Activated CD4-positive, alpha-beta T cell treated with anti-CD3 and anti-CD28 coated beads for 4 hours (primary cell): Measurements from ENCODE around the gene DHX8.

Experiments used
- DNase-seq, 2 donors: peaks; one replicate each; pipeline ENCODE4 v3.0.0-alpha.2; 2020

Gene DHX8

DNA sequence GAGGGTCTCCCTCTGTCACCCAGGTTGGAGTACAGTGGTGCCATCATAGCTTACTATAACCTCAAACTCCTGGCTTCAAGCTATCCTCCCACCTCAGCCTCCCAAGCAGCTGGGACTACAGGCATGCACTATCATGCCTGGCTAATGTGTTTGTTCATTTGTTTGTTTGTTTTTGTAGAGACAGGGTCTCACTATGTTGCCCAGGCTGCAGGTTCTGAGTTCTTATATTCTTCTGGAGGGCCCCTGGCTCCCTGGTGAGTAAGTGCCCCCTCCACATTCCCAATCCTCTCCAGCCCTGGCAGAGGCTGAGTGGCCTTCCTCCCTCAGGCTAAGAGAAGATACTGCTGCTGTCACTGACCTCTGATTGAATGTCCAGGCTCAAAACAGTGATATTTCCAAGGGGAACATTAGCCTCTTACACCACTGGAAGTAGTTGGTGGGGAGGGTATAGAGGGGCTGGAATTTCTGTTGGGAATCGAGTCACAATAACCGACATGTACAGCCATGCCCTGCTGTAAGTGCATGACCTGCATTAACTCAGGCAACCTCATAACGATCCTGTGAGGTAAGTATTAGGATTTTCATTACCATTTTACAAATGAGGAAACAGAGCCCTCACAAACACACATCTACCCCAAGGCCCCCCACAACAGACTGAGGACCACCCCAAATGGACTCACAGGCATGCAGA lies 65.1 kb downstream of the DHX8 start:
- no peak for DNase-seq

DNA sequence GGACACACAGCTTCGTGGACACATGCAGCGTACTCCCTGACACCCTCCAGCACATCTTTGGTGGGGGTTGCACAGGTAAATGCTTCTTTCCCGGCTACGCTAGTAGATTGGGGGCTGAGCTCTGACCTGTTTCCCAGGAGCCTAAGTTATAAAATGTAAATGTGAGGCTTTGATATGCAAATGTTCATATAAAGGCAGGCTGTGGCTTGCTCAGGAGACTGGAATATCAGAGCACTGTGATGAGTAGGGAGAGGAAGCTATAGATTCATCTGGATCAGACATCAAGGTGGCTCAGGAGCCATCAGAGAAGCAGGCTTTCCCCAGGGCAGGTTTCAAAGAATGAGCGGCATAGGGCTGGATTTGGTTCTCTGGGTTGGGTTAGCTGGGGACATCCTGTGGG lies 65.7 kb downstream of the DHX8 start:
- DNase-seq = no peak

DNA sequence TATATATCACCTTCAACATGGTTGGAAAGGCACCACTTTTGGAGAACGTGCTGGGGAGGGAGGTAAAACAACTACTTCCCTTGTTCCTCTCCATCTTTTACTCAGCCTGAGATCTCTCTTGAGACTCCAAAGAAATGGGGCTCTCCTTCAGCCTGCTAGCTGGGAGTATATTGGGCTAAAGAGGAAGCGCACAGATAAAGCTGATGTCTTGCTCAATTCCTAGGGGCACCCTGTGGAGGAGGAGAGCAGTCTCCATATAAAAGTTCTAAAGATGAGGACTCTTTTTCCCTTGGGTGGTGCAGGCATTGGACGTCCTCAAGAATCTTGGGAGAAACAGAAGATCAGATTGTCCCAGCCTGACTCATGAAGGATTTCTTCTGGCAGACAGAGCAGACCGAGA lies 67.0 kb downstream of the DHX8 start:
- no peak for DNase-seq

DNA sequence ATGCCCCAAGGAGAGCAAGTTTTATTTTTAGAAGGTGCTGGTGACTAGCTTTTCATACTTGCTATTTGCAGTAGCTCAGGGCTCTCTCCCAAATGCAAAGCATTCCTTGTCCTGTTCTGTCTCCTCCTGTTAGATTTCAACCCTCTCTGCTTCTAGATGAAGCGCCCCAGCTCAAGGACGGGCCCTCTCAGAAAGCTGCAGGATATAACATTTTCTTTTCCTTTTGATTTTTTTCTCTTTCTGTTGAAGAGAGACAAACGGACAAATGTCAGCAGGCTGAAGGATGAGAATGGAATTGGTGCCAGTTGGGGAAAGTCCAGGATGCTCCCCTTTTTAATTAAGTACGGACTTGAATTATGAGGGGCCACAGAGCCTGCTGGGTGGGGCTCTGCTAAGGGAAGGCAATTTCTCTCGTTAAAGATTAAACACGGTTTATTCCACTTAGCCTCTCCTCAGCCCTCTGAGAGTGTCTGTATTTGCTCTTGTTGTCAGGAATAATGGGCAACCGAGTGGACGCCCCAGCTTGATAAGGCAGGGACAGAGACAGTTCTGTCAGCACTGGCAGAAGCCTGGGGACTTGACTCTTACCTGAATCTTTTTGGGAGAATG lies 68.6 kb downstream of the DHX8 start:
- DNase-seq = no peak

DNA sequence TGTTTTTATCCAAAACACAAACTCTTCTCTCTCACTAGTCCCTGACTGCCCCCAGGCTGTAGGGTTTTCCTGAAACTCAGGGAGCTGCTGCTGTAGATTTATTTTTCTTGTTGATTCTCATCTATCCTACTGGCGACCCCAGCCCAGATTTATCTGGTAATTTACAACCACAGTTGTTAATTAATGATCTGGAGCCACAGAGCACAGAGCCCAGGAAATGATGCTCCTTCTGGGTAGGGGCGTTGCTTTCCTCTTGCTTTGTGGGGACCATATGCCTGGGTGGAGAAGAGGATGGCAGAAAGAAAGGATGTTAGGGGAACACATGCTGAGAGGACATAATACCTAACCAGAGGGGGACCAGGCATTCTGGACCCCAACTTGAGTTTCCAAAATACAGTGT lies 69.8 kb downstream of the DHX8 start:
- no peak for DNase-seq

DNA sequence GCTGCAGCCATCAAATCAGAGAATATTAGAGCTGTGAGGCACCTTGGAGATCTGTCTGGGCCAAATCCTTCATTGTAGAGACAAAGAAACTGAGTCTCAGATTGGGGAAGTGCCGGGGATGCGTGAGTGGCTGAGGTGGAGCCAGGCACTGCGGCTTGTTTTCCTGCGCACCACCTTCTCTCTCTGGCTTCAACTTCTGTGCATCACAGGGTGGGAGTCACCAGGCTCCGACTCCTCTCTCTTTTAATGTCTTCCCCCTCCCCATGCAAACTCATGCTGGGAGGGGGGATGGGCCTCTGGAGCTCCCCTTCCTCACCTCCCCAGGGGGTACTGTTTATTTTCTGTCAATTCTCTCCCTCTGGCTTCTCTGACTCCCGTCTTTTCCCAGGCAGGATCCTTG lies 71.1 kb downstream of the DHX8 start:
- DNase-seq = no peak

DNA sequence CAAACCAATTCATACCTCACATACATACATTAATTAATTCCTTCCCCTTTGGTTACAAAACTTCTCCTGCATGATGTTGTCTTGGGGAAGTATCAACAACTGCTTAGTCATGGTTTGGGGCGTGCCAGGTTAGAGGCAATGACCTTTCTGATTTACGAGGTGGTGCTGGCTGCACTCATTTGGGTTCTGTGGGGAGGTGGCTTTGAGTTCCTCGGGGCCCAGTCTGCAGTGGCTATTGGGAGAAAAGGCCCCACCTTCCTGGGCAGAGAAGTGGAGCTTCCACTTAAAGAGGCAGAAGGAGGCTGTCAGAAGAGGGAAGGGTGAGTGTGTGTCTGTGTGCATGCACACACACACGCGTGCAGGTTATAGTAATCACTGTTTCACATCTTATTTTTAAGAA lies 72.5 kb downstream of the DHX8 start:
- DNase-seq = no peak

DNA sequence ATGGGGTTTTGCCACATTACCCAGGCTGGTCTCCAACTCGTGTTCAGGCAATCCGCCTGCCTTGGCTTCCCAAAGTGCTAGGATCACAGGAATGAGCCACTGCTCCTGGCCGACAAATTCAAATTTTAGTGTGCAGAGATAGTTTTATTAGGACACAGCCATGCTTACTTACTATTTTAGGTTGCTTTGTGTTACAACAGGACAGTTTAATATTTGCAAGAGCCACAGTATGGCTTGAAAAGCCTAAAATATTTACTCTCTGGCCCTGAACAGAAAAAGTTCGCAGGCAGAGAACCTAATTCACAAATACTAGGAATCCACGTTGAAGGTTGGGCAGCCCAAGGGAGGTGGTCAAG lies 75.0 kb downstream of the DHX8 start:
- DNase-seq = no peak

DNA sequence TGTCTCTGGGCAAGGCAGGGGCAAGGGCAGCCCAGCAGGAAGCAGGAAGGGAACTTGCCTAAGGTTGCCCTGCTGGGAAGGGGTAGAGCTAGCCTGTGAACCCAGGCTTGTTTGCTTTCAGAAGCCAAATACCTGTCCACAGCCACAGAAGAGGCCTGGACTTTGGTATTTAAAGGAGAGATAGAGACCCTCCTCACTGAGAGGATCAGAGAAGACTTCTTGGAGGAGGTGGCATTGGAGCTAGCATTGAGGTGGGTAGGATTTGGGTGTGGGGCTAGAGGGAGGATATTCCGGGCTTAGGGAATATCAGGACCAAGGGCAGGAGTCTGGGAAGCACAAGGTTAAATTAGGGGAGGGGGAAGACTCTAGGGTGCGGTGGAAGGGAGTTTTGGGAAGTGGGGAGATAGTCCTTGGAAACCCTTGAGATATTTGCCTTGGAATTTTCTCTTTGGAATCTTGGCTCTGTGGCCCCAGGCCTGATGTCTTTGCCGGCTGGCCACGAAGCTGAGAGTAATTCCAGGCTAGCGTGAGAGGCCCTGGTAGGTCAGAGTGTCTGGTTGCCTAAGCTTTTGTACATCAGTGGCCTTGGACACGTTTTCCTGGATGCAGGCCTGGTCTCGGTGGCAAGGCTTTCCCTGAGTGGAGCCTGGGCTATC lies 75.5 kb downstream of the DHX8 start:
- no peak for DNase-seq

DNA sequence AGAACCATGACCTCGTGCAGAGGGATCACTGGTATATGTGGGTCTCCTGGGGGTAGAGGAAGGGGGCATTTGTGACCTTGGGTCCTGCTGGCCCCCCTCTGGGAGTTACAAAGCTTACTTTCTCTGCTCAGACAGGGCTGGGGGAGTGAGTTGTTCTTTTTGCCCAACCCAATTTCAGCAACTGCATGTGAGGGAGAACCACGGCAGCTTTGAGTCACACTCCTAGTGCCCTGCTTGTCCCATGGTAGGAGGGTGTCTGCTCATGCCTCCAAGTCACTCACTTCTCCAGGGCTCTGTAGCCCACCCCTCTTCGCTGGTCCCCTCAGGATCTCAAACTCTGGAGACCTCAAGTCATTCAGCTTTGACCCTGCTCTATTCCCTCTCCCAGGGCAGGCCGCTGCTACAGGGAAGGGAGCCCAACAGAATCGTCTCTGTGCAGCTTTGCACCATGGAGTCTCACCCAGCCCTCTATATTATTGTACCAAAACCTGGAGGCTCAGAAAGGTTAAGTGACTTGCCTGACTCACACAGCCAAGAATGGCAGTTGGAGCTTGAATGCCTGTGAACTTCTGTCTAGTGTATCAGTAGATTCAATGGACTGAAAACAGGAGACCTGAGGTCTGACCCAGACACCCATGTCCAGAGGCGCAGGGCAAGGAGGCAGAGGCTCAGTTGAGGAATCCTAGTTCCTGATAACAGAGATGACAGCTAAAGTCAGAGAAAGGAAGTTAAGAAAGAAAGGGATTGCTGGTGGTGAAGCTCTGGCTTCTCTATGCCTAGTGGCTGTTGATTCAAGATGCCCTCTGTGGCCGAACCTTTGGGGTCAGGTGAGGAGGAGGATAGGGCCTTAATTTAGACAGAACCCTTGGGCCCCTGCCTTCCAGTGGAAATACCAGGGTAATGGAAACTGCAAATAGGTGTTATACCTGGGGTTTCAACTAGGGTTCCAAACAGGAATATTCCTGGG lies 77.0 kb downstream of the DHX8 start:
- no peak for DNase-seq

DNA sequence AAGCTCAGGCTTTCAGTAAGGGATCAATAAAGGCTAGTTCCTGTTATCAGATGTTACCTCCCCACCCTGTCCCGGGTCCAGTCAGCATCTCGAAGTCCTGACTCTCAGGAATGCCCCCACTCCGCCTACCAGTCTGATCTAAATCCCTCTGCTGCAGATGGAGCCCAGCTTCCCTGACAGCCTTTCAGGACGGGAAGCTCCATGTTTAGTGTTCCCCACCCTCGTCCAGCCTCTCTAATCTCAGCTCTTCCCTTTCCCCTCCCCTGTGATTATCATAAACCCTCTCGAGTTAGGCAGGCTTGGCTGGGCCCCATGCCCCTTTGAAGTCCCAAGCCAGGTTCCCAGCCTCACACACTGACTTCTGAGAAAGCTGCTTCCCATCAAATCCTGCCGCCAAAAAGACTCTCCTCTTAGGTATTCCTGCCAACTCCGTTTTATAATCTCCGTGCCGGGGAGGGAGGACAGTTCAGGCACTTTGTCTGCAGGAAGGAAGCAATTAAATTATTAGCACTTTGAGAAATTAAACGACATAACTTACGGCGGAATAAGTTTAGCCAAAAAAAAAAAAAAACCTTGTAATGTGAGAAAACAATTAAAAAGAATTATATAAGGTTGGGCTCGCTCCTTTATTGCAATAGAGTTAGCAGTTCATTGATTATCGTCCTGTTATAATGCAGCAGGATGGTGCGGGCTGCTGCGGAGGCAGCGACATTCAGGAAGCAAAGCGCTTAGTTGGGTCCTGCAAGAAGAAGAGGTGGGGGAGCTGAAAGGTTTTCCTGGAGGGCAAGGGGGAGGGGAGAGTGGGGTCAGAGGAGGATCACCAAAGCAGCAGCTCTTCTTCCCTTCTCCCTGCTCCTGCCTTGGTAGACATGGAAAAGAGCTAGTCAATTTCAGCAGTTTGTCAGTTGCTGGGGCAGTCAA lies 79.2 kb downstream of the DHX8 start:
- no peak for DNase-seq

DNA sequence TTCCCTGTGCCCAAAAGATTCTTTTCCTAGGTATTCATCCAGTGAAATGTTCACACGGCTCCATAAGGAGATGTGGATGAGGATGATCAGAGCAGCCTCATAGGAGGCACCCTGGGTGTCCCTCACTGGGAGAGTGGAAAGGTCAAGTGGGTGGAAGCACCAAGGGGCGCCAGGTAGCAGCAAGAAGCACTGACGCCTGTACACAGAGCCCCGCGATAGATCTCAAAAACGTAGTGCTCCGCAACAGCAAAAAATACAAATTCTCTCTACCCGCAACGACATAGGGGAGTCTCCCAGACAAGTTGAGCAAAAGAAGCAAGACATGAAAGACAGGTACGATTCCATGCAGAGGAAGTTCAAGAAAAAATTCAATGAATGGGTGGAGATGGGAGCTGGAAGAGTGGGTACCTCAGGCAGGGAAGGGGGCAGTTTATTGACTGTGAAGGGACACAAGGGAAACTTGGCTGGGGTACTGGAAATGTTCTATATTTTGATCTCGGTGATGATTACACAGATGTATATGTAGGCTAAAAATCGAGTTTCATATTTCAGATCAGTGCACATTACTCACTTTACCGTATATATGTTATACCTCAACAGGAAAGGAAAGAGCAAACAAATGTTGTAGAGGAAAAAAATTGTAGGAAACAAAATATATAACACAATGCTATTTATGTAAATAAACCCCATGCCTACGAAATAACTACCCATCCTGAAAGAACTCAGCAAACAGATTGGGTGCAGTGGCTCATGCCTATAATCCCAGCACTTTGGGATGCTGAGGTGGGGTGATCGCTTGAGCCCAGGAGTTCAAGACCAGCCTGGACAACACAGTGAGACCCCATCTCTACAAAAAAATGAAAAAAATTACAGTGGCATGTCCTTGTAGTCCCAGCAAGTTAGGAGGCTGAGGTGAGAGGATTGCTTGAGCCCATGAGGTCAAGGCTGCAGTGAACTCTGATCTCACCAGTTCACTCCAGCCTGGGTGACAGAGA lies 80.1 kb downstream of the DHX8 start:
- no peak for DNase-seq

DNA sequence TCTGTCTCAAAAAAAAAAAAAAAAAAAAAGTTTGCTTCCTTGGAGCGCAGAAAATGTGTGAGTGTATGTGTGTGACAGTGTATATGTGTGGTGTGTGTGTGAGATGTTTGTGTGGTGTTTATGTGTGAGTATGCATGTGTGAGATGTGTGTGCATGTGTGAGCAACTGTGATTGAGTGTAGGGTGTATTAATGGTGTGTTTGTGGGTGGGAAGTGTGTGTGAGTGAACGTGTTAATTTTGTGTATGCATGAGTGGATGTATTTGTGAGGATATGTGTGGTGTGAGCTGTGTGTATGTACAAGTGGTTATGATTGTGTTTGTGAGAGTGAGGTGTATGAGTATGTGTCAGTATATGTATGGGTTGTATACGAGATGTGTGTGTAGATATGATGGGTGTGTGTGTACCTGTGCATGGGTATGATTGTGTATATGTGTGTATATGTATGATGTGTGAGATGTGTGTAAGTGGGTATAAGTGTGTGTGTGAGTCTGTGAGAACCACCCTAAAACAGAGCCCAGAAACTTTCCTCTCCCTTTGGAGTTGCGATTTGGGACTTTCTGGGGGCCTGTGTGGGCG lies 84.8 kb downstream of the DHX8 start:
- no peak for DNase-seq

DNA sequence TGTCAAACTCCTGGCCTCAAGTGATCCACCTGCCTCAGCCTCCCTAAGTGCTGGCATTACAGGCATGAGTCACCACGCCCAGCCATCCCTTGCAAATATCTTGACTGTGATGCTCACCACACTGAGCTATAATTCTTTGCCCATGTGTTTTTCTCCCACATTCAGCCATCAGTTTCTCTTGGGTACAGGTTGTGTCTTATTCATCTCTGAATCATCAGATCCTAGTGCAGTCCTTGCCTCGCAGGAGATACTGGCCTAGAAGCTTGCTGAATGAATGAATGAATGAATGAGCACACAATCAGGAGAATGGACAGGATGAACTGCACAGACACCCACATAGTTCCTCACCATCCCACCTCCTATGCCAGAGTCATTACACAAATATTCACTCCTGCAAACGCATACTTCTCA lies 86.7 kb downstream of the DHX8 start:
- no peak for DNase-seq

DNA sequence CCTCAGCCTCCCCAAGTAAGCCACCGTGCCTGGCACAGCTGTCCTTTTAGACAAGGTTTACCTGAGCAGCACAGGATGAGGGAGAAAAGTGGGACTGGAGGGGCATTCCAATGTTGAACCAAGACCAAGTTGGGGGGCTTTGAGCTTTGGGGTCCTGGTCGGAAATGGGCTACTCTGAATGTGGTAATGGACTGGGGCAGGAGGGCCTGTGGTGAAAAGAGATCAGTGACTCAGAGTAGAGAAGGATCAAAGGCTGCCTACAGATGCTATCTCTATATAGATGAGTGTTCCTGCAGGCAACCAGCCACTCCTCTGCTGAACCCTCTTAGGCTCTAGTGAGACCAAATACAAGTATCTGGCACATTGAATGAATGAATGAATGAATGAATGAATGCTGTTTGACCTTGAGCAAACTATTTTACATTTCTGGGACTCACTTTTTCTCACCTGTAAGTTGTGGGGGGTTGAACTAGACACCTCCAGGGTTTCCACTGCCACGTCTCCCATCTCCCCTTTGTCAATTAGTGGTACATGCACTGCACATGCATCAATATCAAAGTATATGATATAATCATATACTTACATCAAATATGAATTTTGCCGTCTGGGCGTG lies 88.7 kb downstream of the DHX8 start:
- DNase-seq = no peak

DNA sequence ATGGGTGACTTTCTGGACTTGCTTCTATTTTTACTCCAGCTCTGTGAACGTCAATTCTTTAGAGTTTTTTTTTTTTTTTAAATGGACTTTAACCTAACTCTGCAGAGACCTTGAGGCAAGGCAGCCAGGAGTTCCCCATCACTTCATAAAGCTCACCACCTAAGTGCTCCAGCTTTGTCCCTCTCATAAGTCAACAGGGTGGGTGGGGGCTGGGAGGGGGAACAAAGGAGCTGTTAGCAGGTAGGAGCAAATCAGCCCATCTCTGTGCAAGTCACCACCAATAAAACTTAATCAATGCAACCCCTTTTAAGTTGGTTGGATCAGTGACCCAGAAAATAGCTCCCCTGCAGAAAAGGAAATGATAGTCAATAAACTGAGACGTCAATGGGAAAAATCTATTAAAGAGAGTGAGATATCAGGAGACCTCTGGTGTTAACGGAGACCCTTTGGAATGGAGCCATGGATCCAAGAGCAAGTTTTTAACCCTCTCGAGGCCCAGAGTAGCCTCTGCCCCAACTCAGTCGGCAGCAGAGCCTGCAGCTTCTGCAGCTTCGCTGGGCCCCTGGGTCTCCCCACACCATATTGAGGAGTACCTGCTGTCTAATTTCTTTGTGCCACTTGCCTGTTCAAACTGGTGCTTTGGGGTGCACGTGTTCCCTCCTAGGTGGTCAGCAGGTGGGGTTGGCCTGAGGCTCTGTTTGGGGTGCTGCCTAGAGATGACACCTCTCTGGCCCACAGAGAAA lies 90.0 kb downstream of the DHX8 start:
- no peak for DNase-seq

DNA sequence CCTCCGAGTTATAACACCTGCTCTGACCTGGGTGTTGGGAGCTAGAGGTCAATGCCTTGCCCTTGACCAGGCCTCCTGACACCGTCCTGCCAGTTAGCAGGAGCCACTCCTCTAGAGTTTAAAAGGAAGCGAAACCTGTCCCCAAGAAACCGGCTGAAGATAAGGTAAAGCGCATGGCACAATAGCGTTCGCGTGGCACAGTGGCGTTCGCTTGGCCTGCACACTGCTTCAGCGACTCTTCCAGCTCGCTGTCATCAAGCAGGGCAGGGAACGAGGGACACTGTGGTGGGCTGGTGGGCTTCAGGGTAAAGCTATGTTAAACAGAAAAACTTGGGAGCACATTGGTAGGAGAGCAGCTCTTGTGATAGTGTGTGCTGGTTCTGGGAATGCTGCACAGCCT lies 90.6 kb downstream of the DHX8 start:
- no peak for DNase-seq

DNA sequence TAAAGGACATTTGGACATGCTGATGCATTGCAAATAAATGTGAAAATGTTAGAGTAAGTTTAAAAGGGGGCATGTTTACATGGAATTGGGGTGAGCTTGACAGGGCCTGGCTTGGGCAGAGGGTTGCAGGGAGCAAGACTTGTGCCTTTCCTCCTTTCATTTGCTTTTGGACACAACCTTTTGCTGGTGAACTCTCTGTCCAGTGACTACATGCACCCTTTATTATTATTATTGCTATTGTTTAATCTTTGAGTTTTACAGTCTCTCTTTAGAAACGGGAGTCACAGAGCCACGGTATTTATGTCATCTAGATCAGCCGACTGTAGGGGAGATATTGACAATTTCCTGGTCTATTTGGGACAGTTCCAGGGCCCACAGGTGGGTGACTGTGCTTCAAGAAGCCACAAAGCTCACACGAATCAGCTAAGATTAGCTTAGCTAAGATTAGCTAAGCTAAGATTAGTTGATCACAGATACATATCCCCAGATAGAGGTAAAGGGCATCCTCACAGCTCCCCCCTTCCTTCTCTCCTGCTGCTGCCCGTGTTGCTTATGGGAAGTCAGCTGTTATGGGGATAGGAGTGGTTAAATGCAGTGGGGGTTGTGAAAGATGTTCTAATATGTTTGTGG lies 91.2 kb downstream of the DHX8 start:
- DNase-seq = no peak
